ENCODE results near the gene NME9. TPM values are rescaled to one million over a fixed set of nuclear protein-coding genes. Genes with fewer than 3 reads are reported as not detected.

The NME9 gene
- total RNA-seq, 1 experiment from 2014 or later: not detected

- DNase-seq (ENCODE audit: low spot score): peak; percentile 87
These were observed 29.0 kb downstream of the NME9 start for GRCh38 chr3:138300647-138301046.

GRCh38 chr3:138297876-138298275, 31.8 kb downstream of the NME9 start:
- in situ Hi-C loops (cut with HindIII; ENCODE audit: low sequenced_read_pairs): no loop called here
- DNase-seq (ENCODE audit: low spot score): no peak

More at GRCh38 chr3:138300647-138301046, 29.0 kb downstream of the NME9 start:
- in situ Hi-C loops (cut with HindIII; ENCODE audit: low sequenced_read_pairs): no loop called here

GRCh38 chr3:138297059-138297607, 32.5 kb downstream of the NME9 start:
- no peak for DNase-seq (ENCODE audit: low spot score)
- in situ Hi-C loops (cut with HindIII; ENCODE audit: low sequenced_read_pairs): no loop called here

- in situ Hi-C loops (cut with HindIII; ENCODE audit: low sequenced_read_pairs): no loop called here
- DNase-seq (ENCODE audit: low spot score): no peak
These were observed 33.0 kb downstream of the NME9 start for GRCh38 chr3:138296639-138297038.

- DNase-seq (ENCODE audit: low spot score): no peak
- in situ Hi-C loops (cut with HindIII; ENCODE audit: low sequenced_read_pairs): no loop called here
These were observed 40.0 kb downstream of the NME9 start for GRCh38 chr3:138289701-138290100.

- peak; percentile 59 for DNase-seq (ENCODE audit: low spot score)
- in situ Hi-C loops (cut with HindIII; ENCODE audit: low sequenced_read_pairs): no loop called here
These were observed 40.4 kb downstream of the NME9 start for GRCh38 chr3:138289260-138289659.

- DNase-seq (ENCODE audit: low spot score): no peak
- in situ Hi-C loops (cut with HindIII; ENCODE audit: low sequenced_read_pairs): no loop called here
These were observed 44.6 kb downstream of the NME9 start for GRCh38 chr3:138284957-138285477.

GRCh38 chr3:138284079-138284478, 45.6 kb downstream of the NME9 start:
- in situ Hi-C loops (cut with HindIII; ENCODE audit: low sequenced_read_pairs): no loop called here
- DNase-seq (ENCODE audit: low spot score): no peak

GRCh38 chr3:138282836-138283235, 46.8 kb downstream of the NME9 start:
- no peak for DNase-seq (ENCODE audit: low spot score)
- in situ Hi-C loops (cut with HindIII; ENCODE audit: low sequenced_read_pairs): no loop called here

- in situ Hi-C loops (cut with HindIII; ENCODE audit: low sequenced_read_pairs): no loop called here
- no peak for DNase-seq (ENCODE audit: low spot score)
These were observed 48.1 kb downstream of the NME9 start for GRCh38 chr3:138281561-138281960.

GRCh38 chr3:138271189-138271794, 58.4 kb downstream of the NME9 start:
- DNase-seq (ENCODE audit: low spot score): no peak
- in situ Hi-C loops (cut with HindIII; ENCODE audit: low sequenced_read_pairs): no loop called here

GRCh38 chr3:138270245-138270644, 59.4 kb downstream of the NME9 start:
- in situ Hi-C loops (cut with HindIII; ENCODE audit: low sequenced_read_pairs): no loop called here
- no peak for DNase-seq (ENCODE audit: low spot score)

GRCh38 chr3:138267083-138267482, 62.6 kb downstream of the NME9 start:
- no peak for DNase-seq (ENCODE audit: low spot score)
- in situ Hi-C loops (cut with HindIII; ENCODE audit: low sequenced_read_pairs): no loop called here

- in situ Hi-C loops (cut with HindIII; ENCODE audit: low sequenced_read_pairs): no loop called here
- no peak for DNase-seq (ENCODE audit: low spot score)
These were observed 63.9 kb downstream of the NME9 start for GRCh38 chr3:138265745-138266144.

- DNase-seq (ENCODE audit: low spot score): peak; percentile 19
These were observed 66.5 kb downstream of the NME9 start for GRCh38 chr3:138263104-138263503.

GRCh38 chr3:138260611-138261010, 69.0 kb downstream of the NME9 start:
- in situ Hi-C loops (cut with HindIII; ENCODE audit: low sequenced_read_pairs): no loop called here
- no peak for DNase-seq (ENCODE audit: low spot score)

More at GRCh38 chr3:138263104-138263503, 66.5 kb downstream of the NME9 start:
- in situ Hi-C loops (cut with HindIII; ENCODE audit: low sequenced_read_pairs): no loop called here

GRCh38 chr3:138259126-138259525, 70.5 kb downstream of the NME9 start:
- DNase-seq (ENCODE audit: low spot score): no peak
- in situ Hi-C loops (cut with HindIII; ENCODE audit: low sequenced_read_pairs): no loop called here

- in situ Hi-C loops (cut with HindIII; ENCODE audit: low sequenced_read_pairs): no loop called here
- DNase-seq (ENCODE audit: low spot score): no peak
These were observed 71.7 kb downstream of the NME9 start for GRCh38 chr3:138257986-138258385.

- in situ Hi-C loops (cut with HindIII; ENCODE audit: low sequenced_read_pairs): no loop called here
- DNase-seq (ENCODE audit: low spot score): peak; percentile 32
These were observed 73.6 kb downstream of the NME9 start for GRCh38 chr3:138256022-138256421.

- in situ Hi-C loops (cut with HindIII; ENCODE audit: low sequenced_read_pairs): no loop called here
- DNase-seq (ENCODE audit: low spot score): no peak
These were observed 75.4 kb downstream of the NME9 start for GRCh38 chr3:138254216-138254615.

- DNase-seq (ENCODE audit: low spot score): no peak
- in situ Hi-C loops (cut with HindIII; ENCODE audit: low sequenced_read_pairs): no loop called here
These were observed 76.0 kb downstream of the NME9 start for GRCh38 chr3:138253609-138254008.
